ENCODE data around the gene POLH. TPM values are rescaled to one million over a fixed set of nuclear protein-coding genes. Genes with fewer than 3 reads are reported as not detected.
"Not testable (repeated sequence)": the region's sequence is repeated elsewhere in the genome, so short reads cannot be mapped to it uniquely, and the experiment has no call there.

Gene POLH
- total RNA-seq, 1 donor from 2014 or later = 6.9 TPM

GRCh38 chr6:43628393-43629103 lies 52.6 kb downstream of the POLH start:
- peak; percentile 1 for ATAC-seq (ENCODE audit: poor library complexity)
- intact Hi-C loops (cut with DNase I) = no loop called here
- DNase-seq = no peak

- intact Hi-C loops (cut with DNase I) = no loop called here
- DNase-seq (peak; percentile 100), ATAC-seq (ENCODE audit: poor library complexity) (peak; percentile 90)
These were observed 53.1 kb downstream of the POLH start, which contains the start of gene GTPBP2 for GRCh38 chr6:43629104-43629504. GTPBP2 (minus strand) TSS chr6:43629264; CDS start chr6:43629162, 102 bp downstream.

- intact Hi-C loops (cut with DNase I) = no loop called here
- peak; percentile 90 for ATAC-seq (ENCODE audit: poor library complexity)
These were observed 53.7 kb downstream of the POLH start for GRCh38 chr6:43629505-43630300.

GRCh38 chr6:43630980-43631619 lies 55.1 kb downstream of the POLH start:
- intact Hi-C loops (cut with DNase I) = no loop called here
- no peak for DNase-seq
- no peak for ATAC-seq (ENCODE audit: poor library complexity)

More at GRCh38 chr6:43629505-43630300, 53.7 kb downstream of the POLH start:
- peak; percentile 96 for DNase-seq

- DNase-seq; intact Hi-C loops (cut with DNase I); ATAC-seq (ENCODE audit: poor library complexity): not testable (repeated sequence)
These were observed 57.0 kb downstream of the POLH start for GRCh38 chr6:43633002-43633401.

- no peak for ATAC-seq (ENCODE audit: poor library complexity)
- intact Hi-C loops (cut with DNase I) = no loop called here
- no peak for DNase-seq
These were observed 58.8 kb downstream of the POLH start for GRCh38 chr6:43634702-43635303.

GRCh38 chr6:43635387-43636307 lies 59.7 kb downstream of the POLH start, which contains the start of gene MAD2L1BP:
MAD2L1BP (plus strand) TSS chr6:43635840; CDS start chr6:43635876, 36 bp downstream.
- ATAC-seq (ENCODE audit: poor library complexity) (peak; percentile 94), DNase-seq (peak; percentile 92)
- intact Hi-C loops (cut with DNase I) = no loop called here

GRCh38 chr6:43636308-43636659 lies 60.3 kb downstream of the POLH start:
- ATAC-seq (ENCODE audit: poor library complexity) (peak; percentile 18), DNase-seq (no peak)
- intact Hi-C loops (cut with DNase I) = no loop called here

GRCh38 chr6:43639984-43640800 lies 64.2 kb downstream of the POLH start:
- intact Hi-C loops (cut with DNase I) = no loop called here
- ATAC-seq (ENCODE audit: poor library complexity) (no peak), DNase-seq (no peak)

GRCh38 chr6:43644940-43645612 lies 69.1 kb downstream of the POLH start, which contains the start of gene RSPH9:
RSPH9 (plus strand) TSS chr6:43645036; CDS start chr6:43645099, 63 bp downstream.
- intact Hi-C loops (cut with DNase I) = no loop called here
- DNase-seq (peak; percentile 86), ATAC-seq (ENCODE audit: poor library complexity) (peak; percentile 81)

- ATAC-seq (ENCODE audit: poor library complexity) = peak; percentile 18
- intact Hi-C loops (cut with DNase I) = no loop called here
- no peak for DNase-seq
These were observed 69.6 kb downstream of the POLH start for GRCh38 chr6:43645613-43645964.

- DNase-seq (no peak), ATAC-seq (ENCODE audit: poor library complexity) (no peak)
- intact Hi-C loops (cut with DNase I) = no loop called here
These were observed 71.6 kb downstream of the POLH start for GRCh38 chr6:43647613-43648012.

- no peak for DNase-seq
- no peak for ATAC-seq (ENCODE audit: poor library complexity)
- intact Hi-C loops (cut with DNase I) = no loop called here
These were observed 72.3 kb downstream of the POLH start for GRCh38 chr6:43648248-43648647.

GRCh38 chr6:43652822-43653221 lies 76.8 kb downstream of the POLH start:
- ATAC-seq (ENCODE audit: poor library complexity); intact Hi-C loops (cut with DNase I); DNase-seq: not testable (repeated sequence)

- DNase-seq (no peak), ATAC-seq (ENCODE audit: poor library complexity) (no peak)
- intact Hi-C loops (cut with DNase I) = no loop called here
These were observed 81.3 kb downstream of the POLH start for GRCh38 chr6:43657221-43657802.

- ATAC-seq (ENCODE audit: poor library complexity) (no peak), DNase-seq (no peak)
- intact Hi-C loops (cut with DNase I) = no loop called here
These were observed 82.2 kb downstream of the POLH start for GRCh38 chr6:43658161-43658560.

All from Right ventricle myocardium superior (tissue), 1 donor.